GM12891 (cell line): ENCODE measurements around the gene NRXN3.

Source experiments
- POLR2A ChIP-seq: IDR thresholded peaks from 2 replicates; pipeline ENCODE4 v1.6.1; 2011; ENCODE audit warnings: low read depth, low read length, control low read depth
- POLR2AphosphoS5 ChIP-seq: IDR thresholded peaks from 2 replicates; pipeline ENCODE4 v1.6.1; 2011; ENCODE audit warnings: low read depth, low read length, control low read depth
- POU2F2 ChIP-seq: IDR thresholded peaks from 2 replicates; pipeline ENCODE4 v1.6.1; 2011; ENCODE audit warnings: low read depth, mild to moderate bottlenecking, control low read depth, low read length, moderate library complexity
- SPI1 ChIP-seq: IDR thresholded peaks from 2 replicates; pipeline ENCODE4 v1.6.1; 2011; ENCODE audit warnings: low read depth, low read length, control low read depth
- TAF1 ChIP-seq: IDR thresholded peaks from 2 replicates; pipeline ENCODE4 v1.6.1; 2011; ENCODE audit warnings: low read depth, low read length, control low read depth

GRCh38 chr14:79729731-79730130 lies 1559.6 kb downstream of the NRXN3 start:
- TF ChIP-seq POLR2A (no peak), TAF1 (no peak), POLR2AphosphoS5 (no peak), SPI1 (no peak), POU2F2 (no peak)
